H1 (cell line): Measurements from ENCODE around the gene NHP2. TPM values are rescaled to one million over a fixed set of nuclear protein-coding genes. Genes with fewer than 3 reads are reported as not detected.

Experiments used
- BCL11A ChIP-seq, 2 experiments: IDR thresholded peaks; one replicate each; pipeline ENCODE4 v1.6.1; 2011; ENCODE audit warnings: low read depth in 2 of 2, low read length in 2 of 2, mild to moderate bottlenecking in 2 of 2
- BRCA1 ChIP-seq: IDR thresholded peaks from 2 replicates; pipeline ENCODE4 v1.6.1; 2012; ENCODE audit warnings: low read depth, low read length, improper control_type of control experiment
- CBX5 ChIP-seq: fragments of 300-800, 300-1000 bp; sonication (generic); IDR thresholded peaks from 2 replicates; pipeline ENCODE4 v1.7.1; 2016; ENCODE audit warnings: antibody characterized with exemption, low read length, low read depth
- CBX8 ChIP-seq: fragments of 300-800, 300-1000 bp; sonication (generic); IDR thresholded peaks from 2 replicates; pipeline ENCODE4 v1.7.1; 2016; ENCODE audit warnings: low read depth, low read length, borderline replicate concordance
- CHD1 ChIP-seq: IDR thresholded peaks from 2 replicates; pipeline ENCODE4 v1.6.1; 2012; ENCODE audit warnings: low read depth, low read length, improper control_type of control experiment
- CHD2 ChIP-seq: IDR thresholded peaks from 2 replicates; pipeline ENCODE4 v1.6.1; 2012; ENCODE audit warnings: low read length, improper control_type of control experiment
- CREB1 ChIP-seq: IDR thresholded peaks from 2 replicates; pipeline ENCODE4 v1.6.1; 2012; ENCODE audit warnings: inconsistent platforms
- CTBP2 ChIP-seq: IDR thresholded peaks from 2 replicates; pipeline ENCODE4 v1.7.0; 2011; ENCODE audit warnings: borderline replicate concordance, mild to moderate bottlenecking, moderate library complexity, mixed read lengths, low read length; ENCODE audit not compliant: insufficient read depth, insufficient read length
- FOSL1 ChIP-seq: IDR thresholded peaks from 2 replicates; pipeline ENCODE4 v1.6.1; 2011; ENCODE audit warnings: mild to moderate bottlenecking, low read depth, low read length, moderate library complexity; ENCODE audit not compliant: insufficient read depth
- GABPA ChIP-seq: IDR thresholded peaks from 2 replicates; pipeline ENCODE4 v1.6.1; 2011; ENCODE audit warnings: mild to moderate bottlenecking, low read length, moderate library complexity, borderline replicate concordance; ENCODE audit not compliant: insufficient read depth
- GTF2F1 ChIP-seq: IDR thresholded peaks from 2 replicates; pipeline ENCODE4 v1.6.1; 2012; ENCODE audit warnings: low read depth, low read length, improper control_type of control experiment, borderline replicate concordance
- KDM4A ChIP-seq: IDR thresholded peaks from one replicate; pipeline ENCODE4 v1.7.1; 2012; ENCODE audit warnings: low read depth, mild to moderate bottlenecking, moderate library complexity, low read length, inconsistent platforms; ENCODE audit not compliant: severe bottlenecking
- NANOG ChIP-seq: IDR thresholded peaks from 2 replicates; pipeline ENCODE4 v1.6.1; 2011; ENCODE audit warnings: low read length, low read depth, mild to moderate bottlenecking, inconsistent platforms; ENCODE audit not compliant: insufficient read depth, poor library complexity, severe bottlenecking
- POLR2AphosphoS5 ChIP-seq: IDR thresholded peaks from 2 replicates; pipeline ENCODE4 v1.6.1; 2011; ENCODE audit warnings: low read depth, low read length
- POU5F1 ChIP-seq: IDR thresholded peaks from 2 replicates; pipeline ENCODE4 v1.6.1; 2011; ENCODE audit warnings: low read depth, mild to moderate bottlenecking, low read length, moderate library complexity
- RNF2 ChIP-seq: fragments of 200-900, 300-1000 bp; sonication (generic); IDR thresholded peaks from 2 replicates; pipeline ENCODE4 v1.7.1; 2016; ENCODE audit warnings: borderline replicate concordance, low read depth, mild to moderate bottlenecking, antibody characterized with exemption, low read length; ENCODE audit not compliant: poor library complexity, severe bottlenecking; ENCODE audit errors: missing control alignments
- SIRT6 ChIP-seq: IDR thresholded peaks from one replicate; pipeline ENCODE4 v1.7.1; 2012; ENCODE audit warnings: low read length, inconsistent platforms
- SIX5 ChIP-seq: IDR thresholded peaks from 2 replicates; pipeline ENCODE4 v1.6.1; 2011; ENCODE audit warnings: mild to moderate bottlenecking, low read depth, low read length
- SP1 ChIP-seq: IDR thresholded peaks from 2 replicates; pipeline ENCODE4 v1.6.1; 2011; ENCODE audit warnings: low read depth, low read length
- SP2 ChIP-seq: IDR thresholded peaks from 2 replicates; pipeline ENCODE4 v1.6.1; 2012; ENCODE audit warnings: mild to moderate bottlenecking, low read length, inconsistent platforms
- SP4 ChIP-seq: IDR thresholded peaks from 2 replicates; pipeline ENCODE4 v1.6.1; 2012; ENCODE audit warnings: low read length, inconsistent platforms
- SRF ChIP-seq: IDR thresholded peaks from 2 replicates; pipeline ENCODE4 v1.6.1; 2011; ENCODE audit warnings: mild to moderate bottlenecking, low read depth, low read length, moderate library complexity
- SUZ12 ChIP-seq: fragments of 200-600 bp; sonication (generic); IDR thresholded peaks from 2 replicates; pipeline ENCODE4 v1.6.1; 2012; ENCODE audit warnings: mild to moderate bottlenecking, inconsistent platforms, low read length, moderate library complexity, mixed read lengths
- TCF12 ChIP-seq: IDR thresholded peaks from 2 replicates; pipeline ENCODE4 v1.6.1; 2011; ENCODE audit warnings: low read depth, mild to moderate bottlenecking, low read length
- polyA plus RNA-seq, 7 experiments: library from polyadenylated mRNA; depleted of rRNA in 3 of 7; stranded (reverse) in 5 of 7; unstranded in 2 of 7; fragments of >200 nt in 5 of 7; fragments of 200-250 nt in 2 of 7; gene quantifications; 1 replicate in 5 of 7; 2 replicates in 1 of 7; 4 replicates in 1 of 7; pipeline versions ENCODE4 v1.2.1 to v1.2.3, GENCODE V29; 2011 to 2013; ENCODE audit warnings: missing spikeins in 2 of 7, mixed read lengths in 2 of 7
- total RNA-seq: library from RNA; stranded (reverse); fragmentation: NEBNext Ultra II Directional; extraction: Animal tissue kit (Norgen Biotek cat#: 25700); gene quantifications from 2 replicates; pipeline ENCODE4 v1.2.1, GENCODE V29; 2021
- TF ChIP-seq, protein P1 (sequence below): IDR thresholded peaks from 2 replicates; pipeline ENCODE4 v1.6.1; 2012; ENCODE audit warnings: inconsistent platforms
- TF ChIP-seq, protein P2 (sequence below): IDR thresholded peaks from 2 replicates; pipeline ENCODE4 v1.6.1; 2012; ENCODE audit warnings: inconsistent platforms

The NHP2 gene
- total and polyA plus RNA-seq, 2 of the 8 experiments (the other 6 are each of a cell fraction or from before 2014, with no cell fraction given) = 241 to 263 TPM

DNA sequence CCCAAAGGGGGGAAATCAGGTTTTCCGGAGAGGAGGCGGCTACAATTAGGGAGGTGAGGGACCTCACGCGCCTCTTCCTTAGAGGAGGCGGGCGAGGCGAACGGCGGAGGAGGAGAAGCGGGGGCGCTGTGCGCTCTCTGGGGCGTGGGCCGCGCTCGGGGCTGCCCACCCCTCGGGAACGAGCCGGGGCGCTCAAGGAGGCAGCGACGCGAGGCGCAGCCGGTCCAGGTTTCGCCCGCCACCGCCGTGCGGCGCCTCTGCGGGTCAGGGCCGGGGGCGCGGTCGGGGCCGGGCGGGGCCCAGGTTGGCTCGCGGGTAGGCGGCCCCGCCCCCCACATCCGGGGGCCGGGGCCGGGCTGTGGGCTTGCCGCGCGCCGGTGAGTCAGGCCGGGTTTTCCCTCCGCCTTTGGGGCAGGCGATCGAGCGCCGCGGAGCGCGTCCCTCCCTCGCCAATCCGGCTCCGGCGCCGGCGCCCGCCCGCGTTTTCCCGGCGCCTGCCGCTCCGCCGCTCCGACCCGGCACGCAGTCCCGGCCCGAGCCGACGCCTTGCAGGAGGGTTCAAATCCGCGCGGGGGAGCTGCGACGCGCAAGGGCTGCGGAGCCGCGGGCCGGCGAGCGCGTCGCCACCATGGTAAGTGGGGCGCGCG lies 40.4 kb downstream of the NHP2 start, which contains the start of gene N4BP3 (continued):
- TF ChIP-seq GABPA (no peak), KDM4A (no peak), BCL11A (IDR thresholded peaks at IDR 0.05; ENCODE audit: low read depth in 2 of 2, low read length in 2 of 2) (no peak), TCF12 (no peak), CHD2 (no peak), SIRT6 (no peak), SUZ12 (no peak), SRF (no peak), POU5F1 (no peak), SIX5 (no peak), CREB1 (no peak), SP2 (no peak), CHD1 (no peak), NANOG (no peak), POLR2AphosphoS5 (no peak; the same call in 1 of the 2 replicates), RNF2 (no peak), SP4 (no peak), CBX8 (no peak), CBX5 (no peak), SP1 (peak; percentile 94), CTBP2 (no peak), FOSL1 (no peak), GTF2F1 (no peak), BRCA1 (no peak)
- TF ChIP-seq, protein P1, sequence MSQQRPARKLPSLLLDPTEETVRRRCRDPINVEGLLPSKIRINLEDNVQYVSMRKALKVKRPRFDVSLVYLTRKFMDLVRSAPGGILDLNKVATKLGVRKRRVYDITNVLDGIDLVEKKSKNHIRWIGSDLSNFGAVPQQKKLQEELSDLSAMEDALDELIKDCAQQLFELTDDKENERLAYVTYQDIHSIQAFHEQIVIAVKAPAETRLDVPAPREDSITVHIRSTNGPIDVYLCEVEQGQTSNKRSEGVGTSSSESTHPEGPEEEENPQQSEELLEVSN = no peak; the same call in none of the 2 replicates
- TF ChIP-seq, protein P2, sequence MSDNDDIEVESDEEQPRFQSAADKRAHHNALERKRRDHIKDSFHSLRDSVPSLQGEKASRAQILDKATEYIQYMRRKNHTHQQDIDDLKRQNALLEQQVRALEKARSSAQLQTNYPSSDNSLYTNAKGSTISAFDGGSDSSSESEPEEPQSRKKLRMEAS = peak; percentile 21; the same call in 1 of the 2 replicates
